GM12891 (cell line): ENCODE results near the gene PSMD12.

Experiments used
- PAX5 ChIP-seq: IDR thresholded peaks from 2 replicates; pipeline ENCODE4 v1.6.1; 2011; ENCODE audit warnings: low read length, moderate library complexity, mild to moderate bottlenecking; ENCODE audit not compliant: insufficient read depth, severe bottlenecking
- POLR2A ChIP-seq: IDR thresholded peaks from 2 replicates; pipeline ENCODE4 v1.6.1; 2011; ENCODE audit warnings: low read depth, low read length, control low read depth
- POLR2AphosphoS5 ChIP-seq: IDR thresholded peaks from 2 replicates; pipeline ENCODE4 v1.6.1; 2011; ENCODE audit warnings: low read depth, low read length, control low read depth
- POU2F2 ChIP-seq: IDR thresholded peaks from 2 replicates; pipeline ENCODE4 v1.6.1; 2011; ENCODE audit warnings: low read depth, mild to moderate bottlenecking, control low read depth, low read length, moderate library complexity
- SPI1 ChIP-seq: IDR thresholded peaks from 2 replicates; pipeline ENCODE4 v1.6.1; 2011; ENCODE audit warnings: low read depth, low read length, control low read depth
- TAF1 ChIP-seq: IDR thresholded peaks from 2 replicates; pipeline ENCODE4 v1.6.1; 2011; ENCODE audit warnings: low read depth, low read length, control low read depth

DNA sequence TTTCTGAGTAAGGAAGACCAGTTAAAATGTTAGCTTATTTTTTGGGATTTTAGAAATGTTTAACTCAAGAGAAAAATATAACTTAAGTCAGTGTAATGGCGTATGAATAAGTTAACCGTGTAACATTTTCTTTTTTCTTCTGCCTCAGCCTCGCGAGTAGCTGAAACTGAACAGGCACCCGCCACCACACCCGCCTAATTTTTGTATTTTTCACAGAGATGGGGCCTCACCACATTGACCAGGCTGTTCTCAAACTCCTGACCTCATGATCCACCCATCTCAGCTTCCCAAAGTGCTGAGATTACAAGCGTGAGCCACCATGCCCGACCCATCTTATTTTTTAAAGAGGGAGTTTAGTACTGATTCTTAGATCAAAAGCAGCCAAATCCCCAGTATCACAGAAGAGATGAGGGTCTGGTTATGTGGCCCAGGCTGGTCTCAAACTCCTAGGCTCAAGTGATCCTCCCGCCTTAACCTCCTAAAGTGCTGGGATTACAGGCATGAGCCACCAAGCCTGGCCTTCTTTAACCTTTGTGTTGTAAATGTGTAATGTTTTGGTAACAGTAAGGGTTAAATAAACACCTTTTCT lies 27.5 kb upstream of the PSMD12 start:
- TF ChIP-seq POLR2A: no peak
- TF ChIP-seq POLR2AphosphoS5: no peak
- TF ChIP-seq POU2F2: no peak
- no peak for TF ChIP-seq PAX5
- TF ChIP-seq TAF1: no peak
- no peak for TF ChIP-seq SPI1
